HG02642 (cell line): ENCODE results near the gene EDN3.

Experiments used
- ATAC-seq: cut with Tn5 transposase; IDR thresholded peaks from one replicate; pipeline ENCODE4 v1.9.1; 2021; ENCODE audit warnings: mild to moderate bottlenecking; ENCODE audit not compliant: unreplicated experiment, poor library complexity

EDN3 gene

GRCh38 chr20:59305908-59306655 is 5.7 kb downstream of the EDN3 start:
- no peak for ATAC-seq

GRCh38 chr20:59307270-59307669 is 6.9 kb downstream of the EDN3 start:
- no peak for ATAC-seq

GRCh38 chr20:59308493-59309201 is 8.2 kb downstream of the EDN3 start:
- no peak for ATAC-seq

DNA sequence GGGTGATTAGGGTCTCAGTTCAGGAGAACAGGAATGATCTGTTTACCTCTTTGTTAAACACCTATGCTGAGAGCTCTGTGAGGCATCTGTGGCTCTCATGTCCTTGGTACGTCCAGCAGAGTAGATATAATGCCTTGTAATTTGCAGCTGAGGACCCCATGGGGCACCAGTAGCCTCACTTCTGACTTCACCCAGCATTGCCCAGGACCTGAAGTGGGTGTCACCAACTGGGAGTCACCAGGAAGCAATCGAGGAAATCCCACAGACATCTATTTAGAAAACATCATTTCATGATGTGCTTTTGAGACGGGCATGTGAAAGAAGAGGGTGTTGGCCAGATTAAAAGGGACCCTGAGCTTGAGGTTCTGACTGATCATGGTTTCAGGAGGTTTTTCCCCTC is 8.8 kb downstream of the EDN3 start:
- ATAC-seq: no peak

DNA sequence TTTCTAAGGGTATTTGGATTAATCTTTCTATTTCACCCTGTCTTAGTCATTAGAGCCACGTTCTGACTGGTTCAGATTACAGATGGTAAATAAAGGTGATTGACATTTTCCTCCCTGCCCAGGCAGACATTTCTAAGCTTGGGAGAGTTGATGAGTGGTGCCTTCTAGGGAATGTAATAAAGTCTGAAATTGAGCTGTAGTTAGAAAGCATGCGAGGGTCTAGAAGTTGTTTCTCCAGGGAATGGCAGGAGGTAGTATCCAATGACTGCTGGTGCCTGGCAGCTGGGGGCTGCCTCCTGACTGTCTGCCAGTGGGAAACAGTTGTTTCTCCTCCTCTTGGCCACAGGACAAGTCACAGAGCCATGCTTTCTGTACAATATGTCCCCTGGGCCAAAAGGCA is 14.6 kb downstream of the EDN3 start:
- no peak for ATAC-seq

- ATAC-seq: no peak
These were observed 16.7 kb downstream of the EDN3 start for GRCh38 chr20:59316911-59317731.

- no peak for ATAC-seq
These were observed 17.9 kb downstream of the EDN3 start for GRCh38 chr20:59318201-59318790.

- no peak for ATAC-seq
These were observed 18.4 kb downstream of the EDN3 start for GRCh38 chr20:59318803-59319202.

DNA sequence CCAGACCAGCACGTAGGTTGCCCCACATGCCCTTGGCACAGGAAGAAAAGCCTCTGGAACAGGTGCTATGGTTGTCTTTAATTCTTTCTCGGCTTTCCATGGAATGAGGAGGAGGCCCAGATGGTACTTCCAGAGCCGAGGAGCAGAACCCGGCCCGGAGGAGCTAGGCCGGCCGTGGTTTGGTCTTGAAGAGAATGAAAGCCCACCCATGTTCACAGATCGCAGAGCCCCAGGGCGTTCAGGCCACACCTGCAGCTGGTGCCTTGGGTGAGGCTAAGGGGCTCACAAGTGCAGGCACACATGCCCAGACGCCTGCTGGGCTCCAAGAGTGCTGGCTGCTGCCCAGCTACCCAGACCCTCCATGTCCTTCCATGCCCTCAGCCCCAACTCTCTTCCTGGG is 20.0 kb downstream of the EDN3 start:
- no peak for ATAC-seq

DNA sequence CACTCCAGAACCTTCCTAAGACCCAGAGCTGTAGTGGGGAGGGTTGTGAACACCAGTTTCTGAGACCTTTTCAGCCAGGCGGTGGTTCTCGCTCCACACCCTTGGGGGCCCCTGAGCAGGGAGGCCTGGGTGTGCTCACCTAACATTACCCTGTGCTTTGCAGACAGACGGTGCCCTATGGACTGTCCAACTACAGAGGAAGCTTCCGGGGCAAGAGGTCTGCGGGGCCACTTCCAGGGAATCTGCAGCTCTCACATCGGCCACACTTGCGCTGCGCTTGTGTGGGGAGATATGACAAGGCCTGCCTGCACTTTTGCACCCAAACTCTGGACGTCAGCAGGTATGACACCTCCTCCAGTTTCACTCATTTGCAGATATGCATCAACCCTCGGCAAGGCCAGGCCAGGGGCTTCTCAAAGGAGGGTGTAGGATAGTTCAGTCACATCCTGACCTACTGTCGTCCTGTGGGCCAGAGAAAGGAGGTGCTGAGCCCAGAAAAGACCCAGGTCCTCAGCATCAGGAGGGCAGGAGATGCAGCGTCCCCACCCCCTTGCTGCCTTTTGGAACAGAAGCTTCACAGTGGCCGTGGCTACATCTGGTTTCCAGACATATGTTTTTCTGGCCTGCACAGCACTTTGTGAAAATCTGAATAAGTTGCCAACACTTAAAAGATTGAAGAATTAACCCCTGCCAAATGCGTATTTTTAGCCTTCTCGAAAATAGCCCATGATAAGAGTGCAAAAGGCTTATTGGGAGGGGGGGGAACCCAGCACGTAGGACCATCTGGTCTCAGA is 20.6 kb downstream of the EDN3 start:
- no peak for ATAC-seq

GRCh38 chr20:59322081-59322480 is 21.7 kb downstream of the EDN3 start:
- ATAC-seq: no peak

DNA sequence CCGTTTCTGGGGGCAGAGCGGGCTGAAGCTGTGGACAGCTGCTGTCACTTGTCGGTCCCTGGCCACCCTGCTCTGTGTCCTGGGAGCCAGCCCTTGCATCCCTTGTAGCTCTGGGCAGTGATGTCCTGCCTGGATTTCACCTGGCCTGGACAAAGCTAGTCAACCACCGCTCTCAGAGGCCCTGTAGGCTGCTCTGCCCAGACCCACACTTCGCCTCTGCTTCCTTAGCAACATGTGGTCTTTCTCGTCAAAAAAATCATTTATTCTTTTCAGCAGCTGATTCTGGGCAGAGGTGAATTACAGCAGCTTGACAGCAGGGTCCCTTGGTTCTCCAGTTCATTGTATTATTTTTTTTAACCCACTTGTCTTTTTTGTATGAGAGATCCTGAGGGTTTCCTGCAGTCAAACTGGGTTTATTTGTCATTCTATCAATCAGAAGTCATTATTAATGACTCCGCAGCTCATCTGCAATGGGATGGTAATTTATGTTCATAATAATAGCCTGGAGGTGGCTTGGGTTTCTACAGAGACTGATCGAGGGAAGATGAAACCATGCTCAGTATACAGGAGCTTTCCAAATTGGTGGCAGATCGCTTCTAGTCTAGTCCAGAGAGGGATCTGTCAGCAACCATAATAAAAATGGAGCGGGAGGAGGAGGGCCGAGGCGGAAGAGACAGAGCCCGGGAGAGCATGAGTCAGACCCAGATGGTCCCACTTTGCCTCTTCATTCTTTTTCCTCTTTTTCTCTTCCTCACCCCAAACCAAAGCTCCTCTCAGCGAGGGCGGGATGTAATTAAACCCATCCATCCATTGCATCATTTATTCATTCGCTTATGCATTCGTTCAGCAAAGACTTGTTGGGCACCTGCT is 22.4 kb downstream of the EDN3 start:
- no peak for ATAC-seq

GRCh38 chr20:59323731-59324130 is 23.3 kb downstream of the EDN3 start:
- no peak for ATAC-seq

GRCh38 chr20:59324521-59325141 is 24.2 kb downstream of the EDN3 start:
- no peak for ATAC-seq

- no peak for ATAC-seq
These were observed 24.7 kb downstream of the EDN3 start for GRCh38 chr20:59325142-59325523.

GRCh38 chr20:59326188-59326587 is 25.8 kb downstream of the EDN3 start:
- ATAC-seq: no peak

GRCh38 chr20:59328071-59328470 is 27.7 kb downstream of the EDN3 start:
- no peak for ATAC-seq

DNA sequence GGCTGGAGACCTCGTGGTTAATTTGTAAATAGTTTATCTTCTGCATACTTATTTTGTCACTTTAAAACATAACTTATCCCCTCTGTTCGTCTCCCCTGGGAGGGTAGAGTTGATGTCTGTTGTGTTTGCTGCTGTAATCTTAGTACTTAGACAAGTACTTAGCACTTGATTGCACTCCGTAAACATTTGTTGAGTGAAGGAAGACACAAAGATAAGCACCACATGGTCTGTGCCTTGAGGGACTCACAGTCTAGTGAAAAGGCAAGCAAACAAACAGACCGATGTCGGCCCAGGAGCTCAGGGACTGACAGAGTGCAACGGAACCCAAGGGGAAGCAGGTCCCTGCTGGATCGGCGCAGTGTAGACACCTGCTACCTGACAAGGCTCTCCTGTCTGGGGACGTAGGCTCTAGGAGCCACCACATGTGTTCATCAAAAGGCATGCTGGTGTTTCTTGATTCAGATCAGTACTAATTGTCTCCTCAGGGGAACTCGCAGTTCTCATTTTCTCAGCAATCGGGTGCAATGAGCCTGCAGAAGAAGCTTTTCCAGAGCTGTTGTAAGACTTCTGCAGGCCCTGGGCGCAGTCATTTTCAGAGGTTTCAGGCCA is 31.4 kb downstream of the EDN3 start:
- ATAC-seq: no peak
